COR-L47 (cell line): ENCODE measurements around the gene C2orf81.
"Not testable (repeated sequence)": the region's sequence is repeated elsewhere in the genome, so short reads cannot be mapped to it uniquely, and the experiment has no call there.

Source experiments
- DNase-seq: peaks from one replicate; lab custom pipeline; 2025; lab: John Stamatoyannopoulos, UW

The C2orf81 gene

DNA sequence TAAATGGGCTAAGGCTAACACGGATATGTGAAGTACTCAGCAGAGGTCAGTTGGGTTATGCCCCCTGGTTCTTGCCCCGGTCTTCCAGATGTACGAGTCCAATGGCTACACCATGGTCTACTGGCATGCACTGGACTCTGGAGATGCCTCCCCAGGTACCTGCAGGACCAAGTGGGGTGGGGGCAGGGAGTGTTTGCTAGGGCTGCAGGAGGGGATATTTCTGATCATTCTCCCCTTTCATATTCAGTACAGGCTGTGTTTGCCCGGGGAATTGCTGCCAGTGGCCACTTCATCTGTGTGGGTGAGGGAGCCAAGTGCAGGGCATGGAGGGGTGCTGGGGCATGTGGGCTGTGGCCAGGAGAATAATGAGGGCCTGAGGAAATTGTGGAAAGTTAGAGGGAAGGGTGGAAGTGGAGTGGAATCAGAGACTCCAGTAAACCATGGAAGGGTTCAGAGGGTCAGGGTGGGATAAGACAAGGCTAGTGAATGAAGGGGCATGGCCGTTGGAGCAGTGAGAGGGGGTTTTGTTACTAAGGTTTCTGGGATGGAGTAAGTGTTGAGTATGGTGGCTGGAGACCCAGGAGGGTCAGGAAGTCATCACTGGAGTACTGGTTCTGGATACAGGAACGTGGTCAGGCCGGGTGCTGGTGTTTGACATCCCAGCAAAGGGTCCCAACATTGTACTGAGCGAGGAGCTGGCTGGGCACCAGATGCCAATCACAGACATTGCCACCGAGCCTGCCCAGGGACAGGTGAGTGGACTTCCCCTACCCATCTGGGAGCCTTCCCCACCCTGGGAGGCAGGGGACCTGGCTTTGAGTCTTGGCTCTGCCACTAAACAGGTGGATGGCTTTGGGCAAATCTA is 2.0 kb upstream of the C2orf81 start:
- DNase-seq: no peak

DNA sequence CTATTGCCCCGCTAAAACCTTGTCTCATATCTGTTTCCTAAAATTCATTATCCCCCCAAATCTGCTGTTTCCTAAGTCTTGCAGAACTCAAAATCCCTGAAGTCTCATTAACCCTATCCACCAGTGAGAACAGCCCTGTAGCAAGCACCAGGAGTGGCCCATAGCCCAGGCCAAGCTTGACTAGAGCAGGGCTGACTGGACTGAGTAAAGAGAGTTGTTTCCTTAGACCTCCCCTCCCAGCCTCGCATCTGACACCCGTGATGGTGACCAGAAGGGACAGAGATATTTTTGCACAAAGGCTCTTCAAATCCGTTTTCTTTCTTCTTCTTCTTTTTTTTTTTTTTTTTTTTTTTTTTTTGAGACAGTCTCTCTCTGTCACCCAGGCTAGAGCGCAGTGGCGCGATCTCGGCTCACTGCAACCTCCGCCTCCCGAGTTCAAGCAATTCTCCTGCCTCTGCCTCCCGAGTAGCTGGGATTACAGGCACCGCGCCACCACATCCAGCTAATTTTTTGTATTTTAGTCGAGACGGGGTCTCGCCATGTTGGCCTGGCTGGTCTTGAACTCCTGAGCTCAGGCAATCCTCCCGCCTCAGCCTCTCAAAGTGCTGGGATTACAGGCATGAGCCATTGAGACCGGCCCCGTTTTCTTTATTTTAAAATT is 846 bp downstream of the C2orf81 start:
- DNase-seq: not testable (repeated sequence)

DNA sequence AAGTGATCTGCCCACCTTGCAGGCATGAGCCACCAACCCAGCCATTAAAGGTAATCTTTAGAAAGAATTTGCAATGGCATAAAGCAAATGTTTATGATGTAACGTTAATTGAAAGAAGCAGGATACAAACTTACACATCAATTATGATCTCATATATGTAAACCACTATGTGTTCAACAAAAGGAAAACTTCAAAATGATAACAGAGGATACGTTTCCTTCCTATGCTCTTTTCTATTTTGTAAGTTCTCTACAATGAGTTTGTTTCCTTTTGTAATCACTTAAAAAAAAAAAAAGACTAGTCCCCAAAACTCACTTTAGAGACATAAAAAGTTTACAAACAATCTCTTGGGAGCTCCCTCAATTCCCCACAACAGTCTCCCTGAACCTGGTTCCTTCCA is 1.4 kb downstream of the C2orf81 start:
- DNase-seq: no peak

DNA sequence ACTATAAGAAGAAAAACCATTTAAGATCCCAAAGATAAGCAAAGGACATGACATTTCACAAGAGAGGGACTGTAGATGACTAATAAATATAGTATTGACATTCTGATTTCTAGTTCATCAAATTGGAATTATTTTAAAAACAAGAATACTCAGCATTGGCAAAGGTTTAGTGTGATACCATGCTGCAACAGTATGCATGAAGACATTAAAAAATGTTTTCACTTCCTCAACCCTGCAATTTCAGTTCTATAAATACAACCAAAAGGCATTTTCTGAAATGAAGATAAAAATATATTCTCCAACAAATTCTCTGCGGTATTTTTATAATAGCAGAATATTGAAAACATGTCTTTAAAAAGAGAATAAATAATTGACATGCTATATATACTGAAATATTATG is 2.1 kb downstream of the C2orf81 start:
- no peak for DNase-seq

DNA sequence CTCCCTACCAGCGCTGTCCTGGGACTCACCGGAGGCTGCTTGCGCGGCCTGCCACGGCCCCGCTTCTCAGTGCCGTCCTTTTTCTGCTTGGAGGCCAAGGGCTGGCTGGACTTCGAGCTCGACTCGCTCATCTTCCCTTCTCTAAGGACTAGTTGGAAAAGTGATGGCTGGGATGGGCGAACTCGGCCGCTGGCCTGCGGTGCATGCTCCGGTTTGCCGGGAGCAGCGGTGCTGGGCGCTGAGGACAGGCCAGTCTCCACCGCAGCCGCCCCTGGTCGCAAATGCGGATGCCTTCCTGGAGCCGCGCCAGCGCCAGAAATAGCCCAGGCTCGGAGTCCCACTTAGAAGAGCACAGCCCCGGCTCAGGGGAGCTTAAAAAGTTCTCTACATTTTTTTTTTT is 3.1 kb downstream of the C2orf81 start:
- no peak for DNase-seq

DNA sequence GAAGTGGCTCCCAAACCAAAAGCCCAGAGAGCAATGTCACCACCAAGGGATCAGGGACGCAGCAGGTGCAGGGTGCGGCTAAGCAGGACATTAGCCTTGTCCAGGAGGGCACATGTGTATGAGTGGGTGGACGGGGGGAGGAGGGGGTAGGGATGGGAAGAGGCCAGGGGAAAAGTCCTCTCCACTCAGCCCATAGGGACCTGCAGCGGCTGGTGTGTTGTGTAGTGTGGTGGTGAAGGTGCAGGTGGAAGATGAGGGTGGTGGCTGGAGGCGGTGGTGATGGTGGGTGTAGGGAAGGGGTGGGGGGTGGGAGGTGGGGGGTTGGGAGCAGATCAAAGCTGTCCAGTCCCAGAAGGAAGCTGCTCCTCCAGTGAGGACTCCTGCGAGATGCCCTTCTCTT is 3.7 kb downstream of the C2orf81 start:
- no peak for DNase-seq

DNA sequence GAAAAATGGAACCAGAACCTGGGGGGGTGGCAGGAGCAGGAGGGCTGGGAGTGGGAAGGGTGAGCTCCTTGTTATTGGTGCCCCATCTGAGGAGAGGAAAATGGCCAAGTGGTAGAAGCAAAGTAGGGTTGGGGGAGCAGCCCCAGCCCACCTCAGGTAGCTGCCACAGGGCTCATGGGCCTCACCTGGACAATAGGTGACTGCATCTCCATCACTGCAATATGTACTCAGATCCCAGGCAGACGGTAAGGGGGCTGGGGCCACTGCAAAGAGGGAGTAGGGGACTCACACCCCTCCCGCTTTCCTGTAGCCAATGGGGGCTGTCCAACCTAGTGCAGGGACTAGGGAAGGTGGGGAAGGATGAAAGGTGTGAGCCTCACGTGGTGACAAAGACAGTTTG is 4.2 kb downstream of the C2orf81 start:
- no peak for DNase-seq

DNA sequence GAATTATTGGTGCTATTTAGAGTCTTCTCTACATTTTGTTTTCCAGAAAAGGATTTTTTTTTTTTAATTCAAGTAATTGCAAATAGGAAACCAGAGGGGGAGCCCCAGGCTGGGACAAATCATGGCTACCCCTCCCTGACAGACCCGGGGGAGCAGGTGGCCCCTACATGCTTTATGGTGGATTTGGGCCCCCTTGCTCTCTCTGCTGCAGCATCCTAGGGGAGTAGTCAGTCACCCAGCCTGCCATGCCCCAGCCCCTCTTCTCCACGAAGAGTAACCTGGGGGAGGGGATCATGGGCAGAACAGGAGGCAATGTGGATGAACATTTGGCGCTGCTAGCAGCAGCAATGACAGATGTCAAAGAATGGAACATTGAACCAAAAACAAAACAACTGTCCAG is 4.6 kb downstream of the C2orf81 start:
- no peak for DNase-seq

DNA sequence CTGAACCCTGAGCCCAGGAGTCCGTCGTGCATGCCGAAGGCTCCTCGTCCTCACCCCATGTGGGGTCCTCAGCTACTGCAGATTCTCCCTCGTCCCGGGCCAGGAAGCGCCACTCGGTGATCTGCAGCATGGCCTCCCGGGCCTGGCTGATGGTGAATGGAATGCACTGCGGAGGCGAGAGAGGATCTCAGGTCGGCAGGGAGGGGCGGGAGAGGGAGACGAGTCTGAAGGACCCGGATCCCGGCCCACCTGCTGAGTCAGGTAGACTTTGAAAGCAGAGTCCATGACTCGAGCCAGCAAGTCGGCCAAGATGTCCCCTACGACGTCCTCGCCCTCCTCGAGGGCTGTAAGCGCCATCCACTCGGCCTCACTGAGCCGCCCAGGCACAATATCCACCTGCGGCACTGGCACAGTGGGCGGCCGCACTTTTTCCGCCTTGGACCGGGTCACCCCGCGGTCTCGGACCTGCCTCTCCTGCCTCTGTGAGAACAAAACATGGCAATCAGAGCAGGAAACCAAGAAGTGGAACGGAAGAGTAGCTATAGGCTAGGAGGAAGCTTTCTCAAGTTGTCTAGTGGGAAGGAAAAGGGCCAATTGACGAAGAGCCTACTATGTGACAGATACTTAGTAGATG is 5.5 kb downstream of the C2orf81 start:
- no peak for DNase-seq

DNA sequence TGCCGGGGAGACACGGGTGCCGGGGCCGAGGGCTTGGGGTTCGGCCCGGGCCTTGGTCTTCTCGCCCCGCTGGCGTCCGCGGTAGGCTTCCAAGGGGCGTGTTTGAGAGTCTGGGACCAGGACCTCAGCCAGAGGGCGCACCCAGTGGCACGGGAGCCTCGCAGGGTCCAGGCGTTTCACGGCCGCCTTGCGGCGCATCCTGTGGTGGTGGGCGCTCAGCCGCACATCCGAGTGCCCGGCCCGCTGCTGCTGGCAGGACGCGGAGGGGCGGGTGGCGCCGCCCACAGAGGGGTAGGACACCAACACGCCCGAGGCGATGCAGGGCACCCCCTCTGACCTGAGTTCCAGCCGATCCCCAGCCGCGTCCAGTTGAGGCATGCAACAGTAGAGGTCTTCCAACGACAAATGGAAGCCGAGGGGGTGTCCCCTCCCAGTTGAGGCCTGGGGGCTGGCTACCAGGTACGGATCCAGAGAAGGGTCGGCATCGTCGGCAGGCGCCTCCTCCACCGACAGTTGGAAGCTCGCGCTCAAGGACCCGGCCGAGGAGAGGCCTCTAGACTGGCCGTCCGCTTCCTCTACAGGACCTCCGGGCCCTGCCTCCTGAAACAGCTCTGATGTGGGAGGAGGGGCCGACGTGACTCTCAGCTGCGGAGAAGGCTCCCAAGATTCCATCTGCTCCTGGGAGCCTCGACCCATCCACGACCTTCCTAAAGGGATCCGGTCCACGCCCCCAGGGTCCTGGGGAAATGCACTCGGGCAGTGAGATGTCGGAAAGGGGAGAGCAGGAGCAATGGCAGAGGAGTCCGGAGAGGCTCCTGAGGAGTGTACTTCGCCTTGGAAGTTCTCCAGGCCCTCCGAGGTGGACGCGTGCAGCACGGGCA is 6.3 kb downstream of the C2orf81 start:
- no peak for DNase-seq

DNA sequence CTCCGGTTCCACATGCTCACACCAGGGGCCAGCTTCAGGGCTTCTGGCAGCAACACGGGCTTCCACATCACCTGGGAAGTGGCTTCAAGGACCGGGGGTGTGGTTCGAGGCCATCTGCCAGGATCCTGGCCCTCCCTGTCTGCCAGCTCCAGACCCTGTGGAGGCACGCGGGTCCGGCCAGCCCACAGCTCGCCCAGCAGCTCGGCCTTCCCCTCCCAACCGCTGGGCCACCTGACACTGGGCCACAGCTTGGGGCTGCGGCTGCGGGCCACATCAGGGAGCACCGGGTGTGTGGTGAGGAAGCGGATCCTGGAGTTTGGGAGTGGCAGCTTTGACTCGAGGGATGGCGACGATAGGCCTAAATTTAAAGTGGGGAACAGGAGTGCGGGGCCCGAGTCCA is 7.0 kb downstream of the C2orf81 start:
- no peak for DNase-seq

DNA sequence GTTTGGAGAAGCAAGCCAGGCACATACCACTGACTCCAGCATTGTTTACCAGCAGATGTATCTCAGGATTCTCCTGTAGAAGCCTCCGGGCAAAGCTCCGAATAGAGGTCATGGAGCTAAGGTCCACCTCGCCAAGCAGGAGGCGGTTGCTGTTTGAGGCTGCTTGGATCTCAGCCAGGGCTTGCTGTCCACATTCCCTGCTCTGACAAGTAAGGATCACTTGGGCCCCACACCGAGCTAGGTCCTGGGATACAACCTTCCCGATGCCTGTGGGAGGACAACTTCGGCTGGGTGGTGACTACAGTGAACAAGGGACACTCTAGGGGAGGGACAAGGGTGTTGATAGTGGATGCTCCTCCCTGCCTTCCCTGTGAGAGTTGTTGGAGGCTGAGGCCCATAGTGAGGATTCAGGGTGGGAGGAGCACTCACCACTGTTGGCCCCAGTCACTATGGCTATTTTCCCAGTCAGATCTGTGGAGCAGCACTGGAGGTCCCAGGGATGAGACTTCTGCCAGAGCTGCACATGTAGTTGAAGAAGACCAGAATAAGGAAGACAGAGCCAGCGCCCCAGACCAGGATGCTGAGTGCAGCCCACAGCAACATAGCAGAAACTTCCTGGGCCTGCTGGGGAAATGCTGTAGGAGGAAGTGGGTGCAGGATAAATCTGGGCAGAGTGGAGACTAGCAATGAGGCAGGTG is 8.3 kb downstream of the C2orf81 start:
- DNase-seq: no peak

DNA sequence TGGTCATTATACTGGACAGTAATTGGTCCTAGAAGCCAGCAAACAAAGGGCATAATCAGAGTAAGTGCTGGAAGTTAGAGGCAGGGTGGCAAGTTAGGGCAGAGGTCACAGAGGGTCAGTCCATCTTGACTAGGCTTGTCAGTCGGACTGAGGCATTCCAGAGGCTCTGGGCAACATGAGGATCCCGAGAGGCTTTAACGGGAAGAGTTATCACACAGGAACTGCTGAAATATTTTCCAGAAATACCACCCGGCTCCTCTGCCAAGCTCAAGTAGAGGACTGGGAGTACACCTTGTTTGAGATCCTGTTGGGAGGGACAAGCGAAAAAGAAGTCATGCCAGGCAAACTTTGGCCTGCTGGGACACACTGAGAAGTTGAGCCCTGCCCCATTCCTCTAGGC is 13.7 kb downstream of the C2orf81 start:
- DNase-seq: no peak

DNA sequence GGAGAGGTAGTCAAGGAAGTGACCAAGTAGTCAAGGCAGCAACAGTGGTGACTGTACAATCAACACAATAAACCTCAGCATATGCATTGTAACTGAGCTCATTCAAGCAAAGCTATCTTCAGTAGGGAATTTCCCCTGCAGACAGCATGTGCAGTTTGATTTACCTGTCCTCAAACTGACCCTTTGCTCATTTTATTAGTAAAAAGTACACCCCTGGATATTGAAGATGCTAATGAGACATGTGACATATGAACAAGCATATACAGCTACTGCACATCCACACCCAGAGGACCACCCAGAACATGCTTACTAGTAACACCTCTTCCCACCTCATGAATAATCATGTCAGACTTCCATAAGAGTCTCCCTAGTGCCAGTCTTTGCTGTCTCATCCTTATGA is 15.4 kb downstream of the C2orf81 start:
- DNase-seq: no peak

DNA sequence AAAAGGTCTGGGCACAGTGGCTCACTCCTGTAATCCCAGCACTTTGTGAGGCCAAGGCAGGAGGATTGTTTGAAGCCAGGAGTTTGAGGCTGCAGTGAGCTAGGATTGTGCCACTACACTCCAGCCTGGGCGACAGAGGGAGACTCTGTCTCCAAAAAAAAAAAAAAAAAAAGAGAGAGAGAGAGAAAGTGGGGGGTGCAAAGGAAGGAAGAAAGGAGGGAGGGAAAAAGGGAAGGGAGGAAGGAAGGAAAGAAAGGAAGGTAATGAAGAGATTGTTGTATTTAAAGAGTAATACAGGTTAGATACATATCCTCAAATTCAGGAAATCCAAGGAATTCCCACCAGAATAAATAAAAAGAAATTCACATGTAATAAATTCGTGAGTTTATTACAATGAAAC is 19.5 kb downstream of the C2orf81 start:
- no peak for DNase-seq

DNA sequence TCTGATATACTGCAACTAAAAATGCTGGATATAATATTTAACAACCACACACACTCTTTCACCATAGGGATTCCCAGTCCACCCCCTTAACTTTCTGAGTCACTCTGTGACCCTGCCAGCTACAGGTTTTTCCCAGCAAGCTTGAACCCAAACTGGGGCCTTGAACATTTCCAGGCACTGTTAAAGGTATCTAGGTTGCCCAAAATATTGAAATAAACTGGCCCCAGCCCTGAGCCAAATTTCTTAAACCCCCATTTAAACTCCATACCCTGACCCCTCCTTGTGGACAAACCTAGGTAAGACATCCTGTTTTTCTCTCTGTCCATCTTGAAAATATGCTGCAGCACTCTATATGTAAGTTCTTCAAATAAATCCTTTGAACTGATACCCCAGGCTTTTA is 21.6 kb downstream of the C2orf81 start:
- peak; percentile 11 for DNase-seq

DNA sequence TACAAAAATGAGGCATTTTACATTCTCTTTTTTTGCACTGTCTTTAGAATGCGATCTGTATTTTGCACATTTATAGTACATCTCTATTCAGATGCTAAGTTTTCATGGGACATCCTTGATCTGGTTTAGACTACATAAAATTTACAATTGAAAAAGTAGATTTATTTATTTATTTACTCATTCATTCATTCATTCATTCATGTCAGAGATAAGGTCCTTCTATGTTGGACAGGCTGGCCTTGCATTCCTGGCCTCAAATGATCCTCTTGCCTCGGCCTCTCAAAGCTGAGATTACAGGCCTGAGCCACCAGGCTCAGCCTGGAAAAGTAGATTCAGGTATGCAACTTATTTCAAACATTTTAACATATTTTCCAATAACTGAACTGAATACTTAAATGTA is 25.3 kb downstream of the C2orf81 start:
- no peak for DNase-seq

DNA sequence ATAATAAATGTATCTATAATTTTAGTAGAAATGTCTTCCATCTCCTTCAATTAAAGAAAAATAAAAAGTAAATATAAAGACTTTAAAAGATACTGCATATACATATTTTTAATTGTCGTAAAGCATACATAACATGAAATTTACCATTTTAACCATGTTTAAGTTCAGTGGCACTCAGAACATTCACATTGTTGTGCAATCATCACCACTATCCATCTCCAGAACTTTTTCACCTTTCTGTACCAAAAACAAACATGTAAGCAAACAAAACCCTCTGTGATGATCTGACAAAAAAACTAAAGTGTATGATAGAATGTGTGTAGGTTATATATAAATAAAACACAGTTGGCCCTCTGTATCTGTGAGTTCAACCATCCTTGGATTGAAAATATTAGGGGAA is 27.9 kb downstream of the C2orf81 start:
- DNase-seq: no peak

DNA sequence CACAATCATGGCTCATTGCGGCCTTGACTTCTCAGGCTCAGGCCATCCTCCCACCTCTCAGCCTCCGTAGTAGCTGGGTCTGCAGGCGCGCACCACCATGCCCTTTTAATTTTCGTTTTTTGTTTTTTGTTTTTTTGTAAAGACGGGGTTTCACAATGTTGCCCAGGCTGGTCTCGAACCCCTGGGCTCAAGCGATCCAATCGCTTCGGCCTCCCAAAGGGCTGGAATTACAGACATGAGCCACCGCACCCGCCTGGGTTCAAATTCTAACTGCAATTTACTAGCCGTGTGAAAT is 29.0 kb downstream of the C2orf81 start:
- no peak for DNase-seq

DNA sequence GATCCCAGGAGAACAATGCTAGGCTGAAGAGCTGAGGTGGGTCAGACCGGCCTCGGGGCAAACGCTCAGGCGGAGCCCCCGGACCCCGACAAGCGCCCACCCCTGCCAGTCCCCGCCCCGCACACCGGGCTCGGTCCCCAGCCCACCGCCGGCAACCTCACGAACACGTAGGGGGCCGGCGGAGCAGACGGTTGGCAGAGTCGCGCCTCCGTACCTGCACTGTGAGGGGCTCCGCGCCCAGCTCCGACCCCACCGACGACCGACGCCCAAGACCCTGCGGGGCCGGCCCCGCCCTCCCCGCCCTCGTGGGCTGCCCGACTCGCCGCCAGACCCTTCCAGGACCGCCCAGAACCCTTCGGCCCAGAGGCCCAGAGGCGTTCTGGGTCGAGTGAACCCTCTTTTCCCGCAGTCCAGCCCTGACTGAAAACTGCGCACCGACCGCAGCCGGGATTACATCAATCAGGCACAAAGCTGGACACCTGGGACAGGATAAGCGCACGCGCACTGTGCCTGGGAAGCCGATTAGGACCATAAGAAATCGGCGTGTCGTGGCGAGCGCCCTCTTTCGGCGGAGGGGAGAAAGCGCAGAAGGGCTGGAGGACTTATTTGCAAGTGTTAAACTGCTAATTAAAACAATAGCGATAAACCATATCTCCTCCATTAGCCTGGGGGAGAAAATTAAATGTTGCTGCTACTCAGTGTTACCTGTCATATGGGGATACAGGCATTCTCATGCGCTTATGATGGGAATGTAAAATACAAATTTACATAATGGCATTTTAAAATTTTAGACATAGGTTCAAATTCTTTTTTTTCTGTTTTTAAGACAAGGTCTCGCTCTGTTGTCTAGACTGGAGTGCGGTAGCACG is 29.6 kb downstream of the C2orf81 start:
- peak; percentile 82 for DNase-seq

DNA sequence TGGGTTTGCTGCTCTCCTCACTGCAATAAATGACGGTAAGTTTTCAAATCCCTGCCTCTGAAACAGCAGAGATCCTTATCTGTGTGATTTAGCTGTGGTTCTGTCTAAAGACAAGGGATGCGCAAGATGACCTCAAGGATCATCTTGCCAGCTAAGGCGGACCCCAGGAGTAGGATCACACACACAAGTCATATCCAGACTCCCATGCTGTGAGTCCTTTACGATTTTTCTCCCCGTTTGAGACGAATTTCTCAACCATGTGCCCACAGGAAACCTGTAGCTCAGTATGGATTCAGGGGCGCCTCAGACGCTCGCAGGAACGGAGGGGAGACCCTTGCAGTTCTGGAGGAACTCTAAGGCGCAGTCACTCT is 30.2 kb downstream of the C2orf81 start:
- DNase-seq: no peak
